ENCODE results near the gene CDNF. TPM values are rescaled to one million over a fixed set of nuclear protein-coding genes. Genes with fewer than 3 reads are reported as not detected.

Gene CDNF
- total RNA-seq, 1 donor from 2014 or later: 1.3 TPM

DNA sequence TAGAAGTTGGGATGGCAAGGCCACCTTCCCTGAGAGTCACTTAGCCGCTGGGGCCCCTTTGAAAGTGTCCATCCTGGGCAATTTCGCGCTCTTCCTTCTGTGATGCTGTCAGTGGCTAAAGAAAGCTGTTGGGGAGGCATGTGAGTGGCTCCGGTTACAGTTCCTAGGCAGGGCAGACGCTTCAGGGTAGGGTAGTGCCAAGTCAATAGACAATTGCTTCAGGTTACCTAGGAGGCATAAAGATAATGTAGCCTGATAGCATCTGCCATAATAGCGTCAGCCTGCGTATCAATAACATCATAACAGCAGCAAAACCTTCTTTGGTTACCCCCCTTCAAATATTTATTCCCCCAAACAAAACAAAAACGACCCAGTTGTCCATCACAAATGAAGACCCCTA, 63.0 kb downstream of the CDNF start, which contains the start of gene FAM107B:
TSS of gene FAM107B (minus strand) at position 101 of the 400 bp plus-strand sequence. CDS start 234 bp downstream, outside the sequence.
- no peak within 1 kb of the TSS for H3K27ac Mint-ChIP-seq
- H3K9me3 Mint-ChIP-seq: no peaks in the 10 kb centered on the region
- peaks cover 4% of the 10 kb centered on the region for H3K4me1 Mint-ChIP-seq (ENCODE audit: unreplicated experiment)
- no peaks in the 10 kb centered on the region for H3K27me3 Mint-ChIP-seq
- H3K36me3 Mint-ChIP-seq: no peaks in the 10 kb centered on the region
- TF ChIP-seq, protein P1, sequence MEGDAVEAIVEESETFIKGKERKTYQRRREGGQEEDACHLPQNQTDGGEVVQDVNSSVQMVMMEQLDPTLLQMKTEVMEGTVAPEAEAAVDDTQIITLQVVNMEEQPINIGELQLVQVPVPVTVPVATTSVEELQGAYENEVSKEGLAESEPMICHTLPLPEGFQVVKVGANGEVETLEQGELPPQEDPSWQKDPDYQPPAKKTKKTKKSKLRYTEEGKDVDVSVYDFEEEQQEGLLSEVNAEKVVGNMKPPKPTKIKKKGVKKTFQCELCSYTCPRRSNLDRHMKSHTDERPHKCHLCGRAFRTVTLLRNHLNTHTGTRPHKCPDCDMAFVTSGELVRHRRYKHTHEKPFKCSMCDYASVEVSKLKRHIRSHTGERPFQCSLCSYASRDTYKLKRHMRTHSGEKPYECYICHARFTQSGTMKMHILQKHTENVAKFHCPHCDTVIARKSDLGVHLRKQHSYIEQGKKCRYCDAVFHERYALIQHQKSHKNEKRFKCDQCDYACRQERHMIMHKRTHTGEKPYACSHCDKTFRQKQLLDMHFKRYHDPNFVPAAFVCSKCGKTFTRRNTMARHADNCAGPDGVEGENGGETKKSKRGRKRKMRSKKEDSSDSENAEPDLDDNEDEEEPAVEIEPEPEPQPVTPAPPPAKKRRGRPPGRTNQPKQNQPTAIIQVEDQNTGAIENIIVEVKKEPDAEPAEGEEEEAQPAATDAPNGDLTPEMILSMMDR (conservative IDR thresholded peaks at IDR 0.05): no peak
- DNase-seq (ENCODE audit: extremely low spot score, unreplicated experiment): no peak
- no peak within 1 kb of the TSS for H3K4me3 Mint-ChIP-seq

DNA sequence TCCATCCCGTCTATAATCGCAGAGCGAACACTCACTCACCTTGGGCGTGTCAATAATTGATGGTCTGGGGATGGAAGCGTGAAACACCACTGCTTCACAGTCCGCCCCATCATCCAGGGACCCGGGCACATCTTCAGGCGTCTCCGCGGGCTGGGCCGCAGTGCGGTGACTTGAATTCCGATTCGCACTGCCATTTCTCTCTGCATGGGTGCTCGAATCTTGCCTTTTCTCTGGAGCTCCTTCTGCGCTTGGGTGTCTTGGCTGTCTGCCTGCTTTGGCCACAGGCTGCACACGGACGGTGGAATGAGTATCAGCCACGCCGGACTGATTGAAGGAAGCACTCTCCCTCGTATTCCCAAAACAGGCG, 63.6 kb downstream of the CDNF start:
- Mint-ChIP-seq H3K27ac (no peak overlapping the region), H3K4me1 (ENCODE audit: unreplicated experiment) (peaks cover 4% of the 10 kb centered on the region), H3K27me3 (no peaks in the 10 kb centered on the region), H3K4me3 (no peak overlapping the region), H3K36me3 (no peaks in the 10 kb centered on the region), H3K9me3 (no peaks in the 10 kb centered on the region)
- TF ChIP-seq, protein P1 (conservative IDR thresholded peaks at IDR 0.05): no peak
- DNase-seq (ENCODE audit: extremely low spot score, unreplicated experiment): no peak

DNA sequence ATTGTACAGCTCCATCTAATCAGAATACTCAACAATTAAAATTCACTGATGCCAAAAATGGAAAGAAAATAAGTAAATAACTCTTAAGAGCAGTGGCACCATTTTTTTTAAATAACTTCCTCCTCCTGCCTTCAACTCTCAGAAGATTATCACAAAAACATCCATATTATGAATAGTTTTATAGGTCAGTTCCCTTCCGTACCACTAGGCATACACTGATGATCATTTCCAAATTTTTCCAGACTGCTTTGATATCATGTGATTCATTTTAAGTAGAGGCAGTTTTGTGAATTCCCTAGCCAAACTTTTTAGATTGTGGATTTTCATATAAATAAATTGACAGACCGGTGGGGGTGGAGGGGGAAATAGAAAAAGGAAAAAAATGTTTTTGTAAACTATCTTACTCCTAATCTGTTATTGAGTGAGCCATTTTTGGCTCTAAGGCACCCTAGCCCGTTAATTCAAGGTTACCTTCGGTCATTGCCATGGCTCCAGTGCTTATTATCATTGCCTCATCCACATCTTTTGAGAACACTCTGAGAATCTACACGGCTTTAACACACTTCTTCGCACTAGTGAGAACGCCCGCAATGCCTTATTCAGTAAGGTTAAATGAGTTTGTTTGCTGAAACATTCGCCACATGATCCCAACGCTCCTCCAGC, 64.2 kb downstream of the CDNF start:
- Mint-ChIP-seq H3K36me3 (no peaks in the 10 kb centered on the region), H3K4me3 (no peak overlapping the region), H3K27me3 (no peaks in the 10 kb centered on the region), H3K27ac (no peak overlapping the region), H3K9me3 (no peaks in the 10 kb centered on the region), H3K4me1 (ENCODE audit: unreplicated experiment) (peaks cover 4% of the 10 kb centered on the region)
- DNase-seq (ENCODE audit: extremely low spot score, unreplicated experiment): no peak
- TF ChIP-seq, protein P1 (conservative IDR thresholded peaks at IDR 0.05): peak; percentile 55

- no peaks in the 10 kb centered on the region for H3K36me3 Mint-ChIP-seq
- no peak for DNase-seq (ENCODE audit: extremely low spot score, unreplicated experiment)
- H3K27me3 Mint-ChIP-seq: no peaks in the 10 kb centered on the region
- H3K9me3 Mint-ChIP-seq: no peaks in the 10 kb centered on the region
- H3K27ac Mint-ChIP-seq: no peak overlapping the region
- no peak overlapping the region for H3K4me3 Mint-ChIP-seq
- H3K4me1 Mint-ChIP-seq (ENCODE audit: unreplicated experiment): peaks cover 4% of the 10 kb centered on the region
- TF ChIP-seq, protein P1 (conservative IDR thresholded peaks at IDR 0.05): no peak
Observed at GRCh38 chr10:14772399-14772798, 65.4 kb downstream of the CDNF start.

DNA sequence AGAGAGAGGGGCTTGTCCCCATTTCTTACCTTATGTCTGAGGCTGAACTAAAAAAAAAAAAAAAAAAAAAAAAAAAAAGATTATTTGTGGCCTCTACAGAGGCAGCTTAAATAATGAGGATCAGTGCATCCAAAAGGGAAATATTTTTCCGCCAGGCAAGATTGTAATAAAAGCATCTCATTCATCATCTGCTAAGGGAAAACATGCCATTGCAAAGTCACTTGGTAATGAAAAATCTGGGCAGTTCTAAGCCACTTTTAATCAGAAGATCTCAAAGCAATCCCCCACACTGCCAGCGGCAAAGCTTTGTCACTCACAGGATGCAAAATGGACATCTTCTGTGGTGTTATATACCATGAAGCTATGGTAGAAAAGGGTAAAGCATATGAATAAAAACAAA, 66.9 kb downstream of the CDNF start:
- peaks cover 4% of the 10 kb centered on the region for H3K4me1 Mint-ChIP-seq (ENCODE audit: unreplicated experiment)
- H3K27me3 Mint-ChIP-seq: no peaks in the 10 kb centered on the region
- H3K4me3 Mint-ChIP-seq: no peak overlapping the region
- TF ChIP-seq, protein P1 (conservative IDR thresholded peaks at IDR 0.05): no peak
- no peaks in the 10 kb centered on the region for H3K36me3 Mint-ChIP-seq
- H3K9me3 Mint-ChIP-seq: no peaks in the 10 kb centered on the region
- no peak overlapping the region for H3K27ac Mint-ChIP-seq
- DNase-seq (ENCODE audit: extremely low spot score, unreplicated experiment): no peak

Other genes starting within 250 kb of the CDNF start
- gene FAM107B, start 63.1 kb downstream of the CDNF start, total RNA-seq (ENCODE audit: low replicate concordance): 46.7 and 50.9 TPM in 2 replicates
- gene HSPA14, start 269 bp upstream of the CDNF start, total RNA-seq (ENCODE audit: low replicate concordance): 10.6 and 17.3 TPM in 2 replicates
- 15.3 and 18.1 TPM in 2 replicates for gene MSANTD7, start 269 bp upstream of the CDNF start, total RNA-seq (ENCODE audit: low replicate concordance)
- 16.5 and 39.7 TPM in 2 replicates for gene SUV39H2, start 40.8 kb upstream of the CDNF start, total RNA-seq (ENCODE audit: low replicate concordance)
- gene DCLRE1C, start 116.1 kb upstream of the CDNF start, total RNA-seq (ENCODE audit: low replicate concordance): 10.1 and 15.0 TPM in 2 replicates
- gene MEIG1, start 121.4 kb upstream of the CDNF start, total RNA-seq (ENCODE audit: low replicate concordance): 2.8 TPM in 1 of 2 replicates, not detected in the other
- gene OLAH, start 205.9 kb upstream of the CDNF start, total RNA-seq (ENCODE audit: low replicate concordance): not detected in 2 replicates